NK-92 (cell line): ENCODE results near the gene PRTN3.

Experiments used
- DNase-seq: peaks from one replicate; lab custom pipeline; 2025; ENCODE audit not compliant: unreplicated experiment; lab: John Stamatoyannopoulos, UW

PRTN3 gene

DNA sequence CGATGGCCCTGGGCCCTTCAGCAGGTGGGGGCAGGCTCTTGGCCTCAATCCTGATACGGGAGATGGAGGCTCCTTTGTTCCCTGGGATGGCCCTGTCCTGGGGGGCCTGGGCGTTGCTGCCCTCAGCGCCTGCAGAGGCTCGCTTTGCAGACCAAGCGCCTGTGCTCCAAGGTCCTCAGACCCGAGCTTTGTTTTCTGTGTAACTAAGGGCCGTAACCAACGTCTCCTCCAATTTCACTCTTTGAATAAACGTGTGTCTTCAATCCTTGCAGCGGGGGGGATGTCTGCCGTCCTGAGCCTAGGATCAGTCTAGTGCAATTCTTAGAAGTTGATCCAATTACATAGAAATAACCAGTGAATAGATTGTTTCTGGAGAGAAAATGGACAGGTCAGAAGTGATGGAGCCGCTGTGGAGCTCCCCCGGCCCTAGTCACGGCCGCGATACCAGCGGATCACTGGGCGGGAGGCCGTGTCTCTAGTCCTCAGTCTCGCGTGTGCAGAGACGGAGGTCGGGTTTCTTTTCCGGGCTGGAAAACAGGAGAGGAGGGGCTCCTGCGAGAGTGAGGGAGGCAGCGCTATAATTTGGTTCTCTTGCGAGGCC, 38.2 kb upstream of the PRTN3 start:
- DNase-seq = no peak

DNA sequence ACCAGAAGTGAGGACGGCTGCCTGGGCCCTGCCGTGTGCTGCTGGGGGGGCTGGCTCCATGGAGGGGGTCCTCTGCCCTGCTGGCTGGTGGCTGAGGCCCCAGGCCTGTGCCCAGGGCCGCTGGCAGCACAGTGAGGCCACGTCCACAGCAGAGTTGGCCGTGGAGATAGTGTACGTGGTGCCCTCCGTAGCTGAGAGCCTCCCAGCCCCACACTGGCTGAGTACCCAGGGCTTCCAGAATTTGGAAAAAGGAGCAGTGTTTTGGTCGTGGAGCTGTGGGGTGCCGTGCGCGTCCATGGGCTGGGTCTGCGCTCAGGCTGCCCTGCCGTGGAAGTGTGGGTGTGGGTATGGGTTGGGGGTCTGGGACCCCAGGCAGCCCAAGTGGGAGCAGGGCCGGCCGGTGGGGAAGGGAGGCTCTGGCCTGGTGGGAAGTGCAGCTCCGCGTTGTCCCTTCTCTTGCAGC, 37.7 kb upstream of the PRTN3 start:
- DNase-seq = no peak

GRCh38 chr19:803686-804418, 36.9 kb upstream of the PRTN3 start:
- DNase-seq = no peak

DNA sequence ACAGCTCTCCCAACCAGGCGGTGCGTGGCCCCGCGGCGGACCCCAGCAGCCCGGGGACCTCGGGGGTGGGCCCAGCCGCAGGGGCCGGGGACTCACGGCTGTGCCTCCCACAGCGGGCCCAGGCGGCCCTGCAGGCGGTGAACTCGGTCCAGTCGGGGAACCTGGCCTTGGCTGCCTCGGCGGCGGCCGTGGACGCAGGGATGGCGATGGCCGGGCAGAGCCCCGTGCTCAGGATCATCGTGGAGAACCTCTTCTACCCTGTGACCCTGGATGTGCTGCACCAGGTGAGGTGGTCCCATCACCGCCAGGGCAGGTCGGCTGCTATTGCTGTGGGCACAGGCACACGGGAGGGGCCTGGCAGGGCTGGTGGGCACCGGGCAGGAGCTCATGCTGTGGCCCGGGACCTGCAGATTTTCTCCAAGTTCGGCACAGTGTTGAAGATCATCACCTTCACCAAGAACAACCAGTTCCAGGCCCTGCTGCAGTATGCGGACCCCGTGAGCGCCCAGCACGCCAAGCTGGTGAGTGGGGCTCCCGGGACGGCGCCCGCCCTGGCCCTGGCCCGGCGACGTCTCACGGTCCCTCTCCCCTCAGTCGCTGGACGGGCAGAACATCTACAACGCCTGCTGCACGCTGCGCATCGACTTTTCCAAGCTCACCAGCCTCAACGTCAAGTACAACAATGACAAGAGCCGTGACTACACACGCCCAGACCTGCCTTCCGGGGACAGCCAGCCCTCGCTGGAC, 36.2 kb upstream of the PRTN3 start:
- DNase-seq = no peak

GRCh38 chr19:805166-805551, 35.6 kb upstream of the PRTN3 start:
- no peak for DNase-seq

DNA sequence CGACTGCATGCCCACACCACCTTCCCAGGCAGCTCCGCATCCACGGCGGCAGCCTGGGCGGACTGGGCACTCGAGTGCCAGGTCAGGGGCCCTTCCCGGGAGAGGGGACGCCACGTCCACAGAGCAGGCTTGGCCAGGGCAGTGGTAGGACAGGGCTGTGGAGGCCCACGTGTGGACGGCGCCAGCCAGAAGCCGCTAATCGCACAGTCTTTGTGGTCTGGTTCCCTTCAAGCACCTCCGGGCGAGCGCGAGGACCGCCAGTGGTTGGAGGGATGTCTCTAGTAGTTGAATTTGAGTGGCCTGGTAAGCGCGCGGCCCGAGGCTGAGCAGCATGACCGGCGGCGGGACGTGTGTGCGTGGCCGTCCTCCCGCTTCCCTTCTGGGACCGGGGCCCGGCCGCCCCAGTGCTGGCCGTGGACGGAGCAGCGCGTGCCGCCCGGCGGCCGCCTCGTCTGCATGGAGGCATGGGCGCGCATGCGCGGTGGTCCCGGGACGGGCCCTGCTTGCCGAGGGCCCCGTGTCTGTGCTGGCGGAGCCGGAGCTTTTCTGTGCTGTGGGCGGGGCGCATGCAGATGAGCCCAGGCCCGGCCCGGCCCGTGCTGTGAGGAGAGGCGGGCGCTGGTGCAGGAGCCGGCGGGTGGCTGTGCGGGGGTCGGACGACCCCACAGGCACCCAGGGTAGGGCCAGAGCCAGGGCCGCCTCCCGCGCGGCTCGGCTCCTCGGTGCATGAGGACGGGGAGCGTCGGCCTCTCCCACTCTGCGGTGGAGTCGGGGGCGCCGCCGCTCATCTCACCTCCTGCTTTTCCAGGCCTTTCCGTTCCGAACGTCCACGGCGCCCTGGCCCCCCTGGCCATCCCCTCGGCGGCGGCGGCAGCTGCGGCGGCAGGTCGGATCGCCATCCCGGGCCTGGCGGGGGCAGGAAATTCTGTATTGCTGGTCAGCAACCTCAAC, 34.9 kb upstream of the PRTN3 start:
- DNase-seq = no peak

DNA sequence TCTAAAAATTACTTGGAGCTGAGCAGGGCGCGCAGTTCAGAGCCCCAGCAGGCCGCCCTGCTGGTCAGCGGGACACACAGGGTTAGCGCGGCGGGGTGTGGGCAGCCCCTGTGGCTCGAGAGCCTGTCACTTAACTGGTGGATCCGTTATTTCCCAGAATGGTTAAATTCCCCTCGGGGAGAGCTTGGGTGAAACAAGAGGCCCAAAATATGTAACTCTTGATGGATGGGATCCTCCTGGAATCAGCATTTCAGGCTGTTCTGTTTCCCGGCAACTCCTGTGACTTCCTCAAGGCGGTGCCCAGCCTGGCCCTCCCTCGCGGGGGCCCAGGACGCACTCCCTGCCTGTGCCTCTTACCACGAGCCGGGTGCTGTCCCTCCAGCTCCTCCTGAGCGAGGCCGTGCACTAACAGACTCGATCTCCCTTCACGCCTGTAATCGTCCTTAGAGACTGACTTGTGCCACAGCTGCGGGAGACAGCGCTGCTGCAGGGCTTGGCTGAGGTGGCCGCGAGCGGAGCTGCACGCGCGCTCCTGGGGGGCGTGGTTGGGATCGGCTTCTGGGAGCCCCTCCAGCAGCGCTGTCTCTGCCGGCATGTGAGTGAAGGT, 33.9 kb upstream of the PRTN3 start:
- DNase-seq = no peak

- DNase-seq = no peak
These were observed 33.0 kb upstream of the PRTN3 start for GRCh38 chr19:807627-808422.

DNA sequence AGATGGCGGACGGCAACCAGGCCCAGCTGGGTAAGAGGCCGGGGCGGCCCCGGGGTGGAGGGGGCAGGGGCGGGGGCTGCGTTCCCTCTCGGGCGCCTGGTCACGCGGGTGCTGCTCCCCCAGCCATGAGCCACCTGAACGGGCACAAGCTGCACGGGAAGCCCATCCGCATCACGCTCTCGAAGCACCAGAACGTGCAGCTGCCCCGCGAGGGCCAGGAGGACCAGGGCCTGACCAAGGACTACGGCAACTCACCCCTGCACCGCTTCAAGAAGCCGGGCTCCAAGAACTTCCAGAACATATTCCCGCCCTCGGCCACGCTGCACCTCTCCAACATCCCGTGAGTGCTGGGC, 32.4 kb upstream of the PRTN3 start:
- no peak for DNase-seq

- no peak for DNase-seq
These were observed 30.5 kb upstream of the PRTN3 start for GRCh38 chr19:810077-810855.

GRCh38 chr19:810883-811489, 29.8 kb upstream of the PRTN3 start:
- DNase-seq = no peak

GRCh38 chr19:811506-812048, 29.2 kb upstream of the PRTN3 start:
- DNase-seq = no peak

- no peak for DNase-seq
These were observed 28.6 kb upstream of the PRTN3 start for GRCh38 chr19:812049-812746.

DNA sequence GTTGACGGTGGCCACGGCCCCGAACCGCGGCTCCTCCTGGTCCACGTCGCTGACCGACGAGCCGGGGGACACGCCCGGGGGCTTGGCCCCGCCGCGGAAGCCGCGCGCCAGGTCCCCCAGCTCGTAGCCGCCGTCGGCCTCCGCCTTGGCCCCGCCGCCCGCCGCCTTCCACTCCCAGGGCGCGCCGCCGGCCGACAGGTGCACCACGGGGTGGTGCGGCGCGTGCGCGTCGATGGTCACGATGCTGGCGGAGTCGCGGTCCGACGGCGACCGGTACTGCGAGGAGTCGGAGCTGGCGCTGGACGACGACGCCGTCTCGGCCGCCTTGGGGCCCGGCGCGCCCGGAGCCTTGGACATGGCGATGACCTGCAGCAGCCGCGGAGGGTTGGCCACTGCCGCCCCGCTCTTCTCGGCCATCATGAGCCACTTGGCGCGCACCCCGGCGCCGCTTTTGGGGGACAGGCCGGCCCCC, 28.0 kb upstream of the PRTN3 start:
- no peak for DNase-seq

GRCh38 chr19:813219-814151, 27.3 kb upstream of the PRTN3 start:
- DNase-seq = no peak
